Skeletal muscle satellite cell (primary cell): Measurements from ENCODE around the gene FITM2.
"Not testable (repeated sequence)": the region's sequence is repeated elsewhere in the genome, so short reads cannot be mapped to it uniquely, and the experiment has no call there.

Source experiments
- H3K27me3 ChIP-seq: 2 replicates; pipeline ENCODE4 v1.7.0; 2013; ENCODE audit warnings: low read length; ENCODE audit not compliant: control insufficient read depth, insufficient read depth
- H3K36me3 ChIP-seq: 2 replicates; pipeline ENCODE4 v1.7.0; 2013; ENCODE audit warnings: mild to moderate bottlenecking, control low read depth, low read length; ENCODE audit not compliant: insufficient read depth
- H3K4me1 ChIP-seq: 2 replicates; pipeline ENCODE4 v1.7.0; 2013; ENCODE audit warnings: low read length; ENCODE audit not compliant: control insufficient read depth, insufficient read depth
- H3K4me2 ChIP-seq: 2 replicates; pipeline ENCODE4 v1.7.0; 2013; ENCODE audit warnings: mild to moderate bottlenecking, low read length
- H3K4me3 ChIP-seq: 2 replicates; pipeline ENCODE4 v1.7.0; 2013; ENCODE audit warnings: low read length
- H3K9ac ChIP-seq: 2 replicates; pipeline ENCODE4 v1.7.0; 2013; ENCODE audit warnings: mild to moderate bottlenecking, low read depth, low read length, moderate library complexity
- H3K9me3 ChIP-seq: replicated peaks from 2 replicates; pipeline ENCODE4 v1.7.0; 2013; ENCODE audit warnings: mild to moderate bottlenecking, control low read depth, low read length

The FITM2 gene

GRCh38 chr20:44345941-44346340 is 34.9 kb upstream of the FITM2 start:
- not testable (repeated sequence) for H3K9ac ChIP-seq, H3K4me2 ChIP-seq, H3K36me3 ChIP-seq, H3K4me1 ChIP-seq, H3K9me3 ChIP-seq, H3K4me3 ChIP-seq
- peaks cover 27% of the 10 kb centered on the region for H3K27me3 ChIP-seq

- no peaks in the 10 kb centered on the region for H3K9me3 ChIP-seq
- no peak overlapping the region for H3K4me2 ChIP-seq
- H3K9ac ChIP-seq, result no peak overlapping the region
- peaks cover 21% of the 10 kb centered on the region for H3K27me3 ChIP-seq
- H3K36me3 ChIP-seq, result no peaks in the 10 kb centered on the region
- H3K4me1 ChIP-seq, result no peaks in the 10 kb centered on the region
- H3K4me3 ChIP-seq, result no peak overlapping the region
Measured at GRCh38 chr20:44345147-44345546, 34.1 kb upstream of the FITM2 start.

- Histone ChIP-seq H3K4me2 (no peak overlapping the region), H3K36me3 (no peaks in the 10 kb centered on the region), H3K4me3 (no peak overlapping the region), H3K9ac (no peak overlapping the region), H3K4me1 (no peaks in the 10 kb centered on the region), H3K27me3 (peaks cover 18% of the 10 kb centered on the region), H3K9me3 (no peaks in the 10 kb centered on the region)
Measured at GRCh38 chr20:44344723-44345122, 33.7 kb upstream of the FITM2 start.

DNA sequence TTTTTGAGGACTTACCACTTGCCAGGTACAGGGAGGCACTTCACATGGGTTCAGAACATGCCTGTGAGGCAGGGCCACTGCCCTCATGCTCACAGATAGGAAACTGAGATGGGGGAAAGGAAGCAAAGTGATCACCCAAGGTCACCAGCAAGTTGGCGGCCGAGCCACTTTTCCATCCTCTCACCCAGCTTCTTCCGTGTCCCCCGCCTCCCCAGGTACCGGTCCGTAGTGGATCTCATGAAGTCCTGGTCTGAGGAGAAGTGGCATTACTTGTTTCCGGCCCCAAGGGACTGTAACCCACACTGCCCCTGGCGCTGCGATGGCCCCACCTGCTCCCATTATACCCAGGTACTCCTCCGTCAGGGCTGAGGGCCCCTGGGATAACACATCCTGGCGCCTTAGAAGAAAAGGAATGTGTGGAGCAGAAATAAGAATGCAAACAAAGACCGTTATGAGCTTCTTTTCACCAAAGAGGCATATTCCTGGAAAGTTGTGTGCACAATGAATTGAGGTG is 32.2 kb upstream of the FITM2 start:
- H3K4me2 ChIP-seq, result no peak overlapping the region

GRCh38 chr20:44342248-44342647 is 31.2 kb upstream of the FITM2 start:
- no peak overlapping the region for H3K4me2 ChIP-seq

More for the DNA sequence above, 32.2 kb upstream of the FITM2 start:
- H3K27me3 ChIP-seq, result peaks cover 26% of the 10 kb centered on the region
- H3K4me1 ChIP-seq, result no peaks in the 10 kb centered on the region
- H3K4me3 ChIP-seq, result no peak overlapping the region
- no peaks in the 10 kb centered on the region for H3K36me3 ChIP-seq
- H3K9ac ChIP-seq, result no peak overlapping the region
- H3K9me3 ChIP-seq, result no peaks in the 10 kb centered on the region

DNA sequence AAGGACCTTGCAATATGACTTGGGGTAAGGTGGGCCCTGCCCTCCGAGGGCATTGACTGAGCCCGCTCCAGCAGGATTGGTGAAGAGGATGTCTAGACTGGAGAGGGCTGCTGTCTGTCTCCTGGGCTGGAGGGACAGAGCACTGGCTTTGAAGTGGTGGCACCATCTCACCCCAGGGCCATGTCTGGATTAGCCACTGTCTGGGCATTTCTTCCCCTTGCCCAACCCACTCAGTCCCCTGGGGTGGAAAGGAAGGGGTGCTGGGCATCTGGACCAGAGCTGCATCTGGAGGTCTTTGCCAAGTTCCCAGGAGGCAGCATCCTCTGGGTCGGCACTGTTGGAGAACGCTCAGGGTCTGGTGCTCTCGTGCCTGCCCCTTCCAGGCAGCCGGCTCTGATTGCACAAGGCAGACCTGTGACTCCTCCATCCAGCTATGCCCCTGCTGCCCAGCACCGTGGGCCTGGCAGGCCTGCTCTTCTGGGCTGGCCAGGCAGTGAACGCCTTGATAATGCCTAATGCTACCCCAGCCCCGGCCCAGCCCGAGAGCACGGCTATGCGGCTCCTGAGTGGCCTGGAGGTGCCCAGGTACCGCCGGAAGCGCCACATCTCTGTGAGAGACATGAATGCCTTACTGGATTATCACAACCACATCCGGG is 25.9 kb upstream of the FITM2 start, which contains the start of gene R3HDML:
R3HDML (plus strand) TSS at position 319 of the 656 bp plus-strand sequence; CDS start at position 434, 115 bp downstream.
- Histone ChIP-seq H3K4me1 (no peaks in the 10 kb centered on the region), H3K4me2 (no peak within 1 kb of the TSS), H3K9me3 (no peaks in the 10 kb centered on the region), H3K27me3 (peaks cover 73% of the 10 kb centered on the region), H3K4me3 (no peak within 1 kb of the TSS), H3K9ac (no peak within 1 kb of the TSS), H3K36me3 (no peaks in the 10 kb centered on the region)

More at GRCh38 chr20:44342248-44342647, 31.2 kb upstream of the FITM2 start:
- H3K9me3 ChIP-seq, result no peaks in the 10 kb centered on the region
- H3K27me3 ChIP-seq, result peaks cover 35% of the 10 kb centered on the region
- H3K9ac ChIP-seq, result no peak overlapping the region
- H3K4me1 ChIP-seq, result no peaks in the 10 kb centered on the region
- H3K36me3 ChIP-seq, result no peaks in the 10 kb centered on the region
- no peak overlapping the region for H3K4me3 ChIP-seq

DNA sequence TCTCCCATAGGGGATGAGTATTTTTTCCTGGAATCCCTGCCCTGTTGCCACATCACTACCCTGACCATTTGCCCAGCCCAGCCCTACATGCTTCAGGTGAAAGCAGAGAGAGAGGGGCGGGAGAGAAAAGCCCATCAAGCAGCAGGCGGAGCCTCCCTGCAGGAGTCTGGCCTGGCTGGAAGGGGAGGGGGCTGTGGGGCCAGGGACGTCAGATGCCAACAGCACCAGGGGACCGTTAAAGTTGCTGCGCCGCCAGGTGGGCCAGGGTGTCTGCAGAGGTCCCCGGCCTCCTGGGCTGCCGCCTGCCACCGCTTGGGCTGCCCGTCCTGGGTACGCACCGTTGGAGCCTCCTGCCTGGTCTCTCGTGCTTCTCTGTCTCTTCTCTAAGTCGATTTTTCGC is 25.1 kb upstream of the FITM2 start:
- no peak overlapping the region for H3K4me3 ChIP-seq
- H3K9ac ChIP-seq, result no peak overlapping the region
- no peak overlapping the region for H3K4me2 ChIP-seq
- H3K36me3 ChIP-seq, result no peaks in the 10 kb centered on the region
- H3K4me1 ChIP-seq, result no peaks in the 10 kb centered on the region
- H3K27me3 ChIP-seq, result peaks cover 79% of the 10 kb centered on the region
- H3K9me3 ChIP-seq, result no peaks in the 10 kb centered on the region

DNA sequence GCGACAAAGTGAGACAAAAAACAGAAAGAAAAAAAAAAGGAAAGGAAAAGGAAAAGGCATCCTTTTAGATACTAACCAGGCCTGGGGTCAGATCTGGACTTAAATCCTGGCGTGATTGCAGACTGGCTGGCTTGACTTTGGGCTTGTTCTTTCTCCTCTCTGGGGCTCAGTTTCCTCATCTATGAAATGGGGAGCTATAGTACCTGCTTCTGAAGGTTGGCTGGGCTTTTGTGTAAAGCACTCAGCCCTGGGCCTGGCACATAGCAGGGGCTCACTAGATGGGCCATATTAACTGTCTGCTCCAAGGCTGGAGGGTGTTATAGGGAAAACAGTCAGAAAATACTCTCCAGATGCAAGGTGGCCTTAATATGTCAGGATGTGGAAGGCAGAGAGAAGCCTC is 24.7 kb upstream of the FITM2 start:
- Histone ChIP-seq H3K4me2 (no peak overlapping the region), H3K9me3 (no peaks in the 10 kb centered on the region), H3K27me3 (peaks cover 76% of the 10 kb centered on the region), H3K4me3 (no peak overlapping the region), H3K36me3 (no peaks in the 10 kb centered on the region), H3K9ac (no peak overlapping the region), H3K4me1 (no peaks in the 10 kb centered on the region)

- Histone ChIP-seq H3K4me1 (no peaks in the 10 kb centered on the region), H3K9ac (no peak overlapping the region), H3K4me3 (no peak overlapping the region), H3K36me3 (no peaks in the 10 kb centered on the region), H3K27me3 (peaks cover 80% of the 10 kb centered on the region), H3K4me2 (no peak overlapping the region), H3K9me3 (no peaks in the 10 kb centered on the region)
Measured at GRCh38 chr20:44334709-44335108, 23.7 kb upstream of the FITM2 start.

DNA sequence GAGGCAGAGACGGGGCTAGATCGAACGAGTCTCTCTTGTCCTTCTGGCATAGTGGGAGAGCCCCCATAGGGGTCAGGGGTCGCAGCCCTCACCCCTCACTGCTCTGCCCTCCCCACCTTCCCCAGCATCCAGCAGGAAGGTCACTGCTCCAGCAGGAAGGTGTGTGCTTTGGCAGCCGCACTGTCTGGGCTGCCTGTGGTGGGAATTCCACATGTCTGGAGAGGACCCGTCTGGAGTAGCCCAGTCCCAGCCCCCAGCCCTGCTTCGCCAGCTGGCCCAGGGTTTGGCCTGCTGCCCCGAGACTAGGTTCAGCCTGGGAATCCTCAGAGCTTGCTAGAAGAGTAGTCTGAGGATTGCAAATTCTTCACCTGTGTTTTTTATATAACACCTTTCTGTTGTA is 23.3 kb upstream of the FITM2 start:
- no peaks in the 10 kb centered on the region for H3K36me3 ChIP-seq
- H3K9ac ChIP-seq, result no peak overlapping the region
- peaks cover 80% of the 10 kb centered on the region for H3K27me3 ChIP-seq
- H3K4me1 ChIP-seq, result no peaks in the 10 kb centered on the region
- H3K4me2 ChIP-seq, result no peak overlapping the region
- H3K9me3 ChIP-seq, result no peaks in the 10 kb centered on the region
- no peak overlapping the region for H3K4me3 ChIP-seq

DNA sequence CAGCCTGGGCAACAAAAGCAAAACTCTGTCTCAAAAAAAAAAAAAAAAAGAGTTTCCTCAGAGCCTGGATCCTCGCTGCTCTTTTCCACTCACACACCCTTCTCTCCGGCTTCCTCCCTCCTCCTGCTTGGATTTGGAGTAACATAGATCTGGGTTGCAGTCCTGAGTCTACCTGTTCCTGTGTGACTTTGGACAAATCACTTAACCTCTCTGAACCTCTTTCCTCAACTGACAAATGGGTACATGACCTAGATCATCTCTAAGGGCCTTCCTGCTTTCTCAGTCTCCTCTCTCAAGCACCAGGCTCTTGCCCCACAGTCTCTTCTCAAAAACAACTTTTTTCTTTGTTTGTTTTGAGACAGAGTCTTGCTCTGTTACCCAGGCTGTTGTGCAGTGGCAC is 20.2 kb upstream of the FITM2 start:
- Histone ChIP-seq H3K9me3 (no peaks in the 10 kb centered on the region), H3K9ac (no peak overlapping the region), H3K27me3 (peaks cover 56% of the 10 kb centered on the region), H3K4me3 (no peak overlapping the region), H3K36me3 (no peaks in the 10 kb centered on the region), H3K4me2 (no peak overlapping the region), H3K4me1 (no peaks in the 10 kb centered on the region)

DNA sequence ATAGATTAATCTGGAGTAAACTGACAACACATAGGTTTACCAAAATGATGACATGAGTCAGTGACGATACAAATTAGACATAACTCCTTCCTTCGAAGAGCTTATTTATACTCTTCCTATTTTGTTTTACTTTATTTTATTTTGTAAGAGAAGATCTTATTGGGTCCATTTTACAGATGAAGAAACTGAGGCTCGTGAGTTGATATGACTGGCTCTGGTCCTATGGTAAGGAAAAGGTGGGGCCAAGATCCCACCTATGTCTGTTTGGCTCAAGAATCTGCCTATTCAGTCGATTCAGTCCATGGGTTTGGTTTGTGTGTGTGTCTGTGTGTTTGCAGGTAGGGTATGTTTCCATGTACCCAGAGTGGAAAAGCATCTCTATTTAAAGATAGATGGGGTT is 17.4 kb upstream of the FITM2 start:
- peaks cover 29% of the 10 kb centered on the region for H3K27me3 ChIP-seq
- no peak overlapping the region for H3K4me3 ChIP-seq
- no peaks in the 10 kb centered on the region for H3K4me1 ChIP-seq
- no peak overlapping the region for H3K4me2 ChIP-seq
- no peaks in the 10 kb centered on the region for H3K36me3 ChIP-seq
- H3K9ac ChIP-seq, result no peak overlapping the region
- H3K9me3 ChIP-seq, result no peaks in the 10 kb centered on the region
